ENCODE measurements around the gene CHEK2. TPM values are rescaled to one million over a fixed set of nuclear protein-coding genes. Genes with fewer than 3 reads are reported as not detected.

CHEK2 gene
- total RNA-seq, 4 donors from 2014 or later: 7.1 to 16.0 (median 9.4) TPM

DNA sequence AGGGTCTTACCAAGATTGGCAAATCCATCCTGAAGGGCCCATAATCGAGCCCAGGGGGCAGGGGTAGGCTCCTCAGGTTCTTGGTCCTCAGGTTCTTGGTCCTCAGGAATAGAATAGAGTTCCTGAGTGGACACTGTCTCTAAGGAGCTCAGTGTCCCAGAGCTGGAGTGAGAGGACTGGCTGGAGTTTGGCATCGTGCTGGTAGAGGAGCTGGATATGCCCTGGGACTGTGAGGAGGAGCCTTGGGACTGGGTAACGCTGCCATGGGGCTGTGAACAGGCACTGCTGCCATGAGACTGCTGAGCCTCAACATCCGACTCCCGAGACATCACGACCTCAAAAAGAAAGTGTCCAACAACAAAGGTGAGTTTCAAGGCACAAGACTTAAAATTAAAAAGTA is 7.2 kb downstream of the CHEK2 start:
- Histone ChIP-seq H3K27me3 (no peaks in the 10 kb centered on the region), H3K36me3 (no peaks in the 10 kb centered on the region)

DNA sequence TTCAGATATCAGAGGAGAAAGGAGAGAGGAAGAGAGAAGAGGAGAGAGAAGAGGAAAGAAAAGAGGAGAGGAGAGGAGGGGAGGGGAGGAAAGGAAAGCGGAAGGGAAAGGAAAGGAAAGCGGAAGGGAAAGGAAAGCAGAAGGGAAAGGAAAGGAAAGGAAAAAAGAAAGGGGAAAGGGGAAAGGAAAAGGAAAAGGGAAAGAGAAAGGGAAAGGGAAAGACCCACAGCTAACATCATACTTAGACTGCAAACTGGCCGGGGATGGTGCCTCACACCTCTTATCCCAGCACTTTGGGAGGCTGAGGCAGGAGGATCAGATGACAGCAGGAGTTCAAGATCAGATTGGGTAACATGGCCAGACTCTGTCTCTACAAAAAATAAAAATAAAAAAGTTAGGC is 11.4 kb downstream of the CHEK2 start:
- TF ChIP-seq POLR2A (IDR thresholded peaks at IDR 0.05): no peak
- TF ChIP-seq, protein P1, sequence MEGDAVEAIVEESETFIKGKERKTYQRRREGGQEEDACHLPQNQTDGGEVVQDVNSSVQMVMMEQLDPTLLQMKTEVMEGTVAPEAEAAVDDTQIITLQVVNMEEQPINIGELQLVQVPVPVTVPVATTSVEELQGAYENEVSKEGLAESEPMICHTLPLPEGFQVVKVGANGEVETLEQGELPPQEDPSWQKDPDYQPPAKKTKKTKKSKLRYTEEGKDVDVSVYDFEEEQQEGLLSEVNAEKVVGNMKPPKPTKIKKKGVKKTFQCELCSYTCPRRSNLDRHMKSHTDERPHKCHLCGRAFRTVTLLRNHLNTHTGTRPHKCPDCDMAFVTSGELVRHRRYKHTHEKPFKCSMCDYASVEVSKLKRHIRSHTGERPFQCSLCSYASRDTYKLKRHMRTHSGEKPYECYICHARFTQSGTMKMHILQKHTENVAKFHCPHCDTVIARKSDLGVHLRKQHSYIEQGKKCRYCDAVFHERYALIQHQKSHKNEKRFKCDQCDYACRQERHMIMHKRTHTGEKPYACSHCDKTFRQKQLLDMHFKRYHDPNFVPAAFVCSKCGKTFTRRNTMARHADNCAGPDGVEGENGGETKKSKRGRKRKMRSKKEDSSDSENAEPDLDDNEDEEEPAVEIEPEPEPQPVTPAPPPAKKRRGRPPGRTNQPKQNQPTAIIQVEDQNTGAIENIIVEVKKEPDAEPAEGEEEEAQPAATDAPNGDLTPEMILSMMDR (IDR thresholded peaks at IDR 0.05): no peak
- intact Hi-C loops (cut with DNase I): no loop called here
- peak overlapping the region in 2 of 3 donors; percentile 10 to 40 for H3K27ac ChIP-seq
- WGBS, 2 donors: 96 to 100% methylated on average over 3 of the region's 3 CpGs
- no peaks in the 10 kb centered on the region for H3K27me3 ChIP-seq
- H3K4me3 ChIP-seq (replicated peaks in 1 of 3): no peak overlapping the region
- no peak for DNase-seq
- H3K36me3 ChIP-seq: no peaks in the 10 kb centered on the region
- no peaks in the 10 kb centered on the region for H3K9me3 ChIP-seq
- peaks cover 0 to 5% of the 10 kb centered on the region in 2 donors for H3K4me1 ChIP-seq

More for the DNA sequence above, 7.2 kb downstream of the CHEK2 start:
- 63 to 74% methylated on average over 6 of the region's 6 CpGs for WGBS, 2 donors
- intact Hi-C loops (cut with DNase I): no loop called here
- TF ChIP-seq, protein P1 (IDR thresholded peaks at IDR 0.05): no peak
- no peak for TF ChIP-seq POLR2A (IDR thresholded peaks at IDR 0.05)
- DNase-seq: peak; percentile 49 to 59
- peak overlapping the region; percentile 61 to 79 (median 76) for H3K27ac ChIP-seq
- H3K4me1 ChIP-seq: peaks cover 0 to 5% of the 10 kb centered on the region in 2 donors
- no peak overlapping the region for H3K4me3 ChIP-seq (replicated peaks in 1 of 3)
- no peaks in the 10 kb centered on the region for H3K9me3 ChIP-seq

GRCh38 chr22:28728621-28729313 is 12.9 kb downstream of the CHEK2 start:
- no peak for TF ChIP-seq POLR2A (IDR thresholded peaks at IDR 0.05)
- TF ChIP-seq, protein P1 (IDR thresholded peaks at IDR 0.05): no peak
- 94 to 96% methylated on average over 10 of the region's 10 CpGs for WGBS, 2 donors
- H3K27ac ChIP-seq: no peak overlapping the region
- DNase-seq: no peak
- intact Hi-C loops (cut with DNase I): no loop called here
- no peak overlapping the region for H3K4me3 ChIP-seq (replicated peaks in 1 of 3)
- no peaks in the 10 kb centered on the region for H3K4me1 ChIP-seq
- no peaks in the 10 kb centered on the region for H3K36me3 ChIP-seq
- no peaks in the 10 kb centered on the region for H3K27me3 ChIP-seq
- H3K9me3 ChIP-seq: no peaks in the 10 kb centered on the region

DNA sequence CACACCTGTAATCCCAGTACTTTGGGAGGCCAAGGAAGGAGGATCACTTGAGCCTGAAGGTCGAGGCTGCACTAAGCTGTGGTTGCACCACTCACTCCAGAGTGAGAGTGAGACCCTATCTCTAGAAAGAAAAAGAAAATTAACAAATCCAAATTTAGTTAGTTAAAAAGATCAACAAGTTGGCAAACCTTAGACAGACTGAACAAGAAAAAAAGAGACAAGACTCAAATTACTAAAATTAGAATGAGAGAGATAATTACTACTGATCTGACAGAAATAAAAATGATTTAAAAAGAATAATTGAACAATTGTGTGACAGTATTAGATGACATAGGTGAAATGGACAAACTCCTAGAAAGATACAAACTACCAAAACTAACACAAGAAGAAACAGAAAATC is 13.6 kb downstream of the CHEK2 start:
- intact Hi-C loops (cut with DNase I): no loop called here
- no peaks in the 10 kb centered on the region for H3K9me3 ChIP-seq
- 89 to 100% methylated on average over 1 of the region's 1 CpG for WGBS, 2 donors
- no peak overlapping the region for H3K4me3 ChIP-seq (replicated peaks in 1 of 3)
- TF ChIP-seq, protein P1 (IDR thresholded peaks at IDR 0.05): no peak
- no peak for TF ChIP-seq POLR2A (IDR thresholded peaks at IDR 0.05)
- no peak for DNase-seq
- H3K27ac ChIP-seq: no peak overlapping the region
- H3K4me1 ChIP-seq: no peaks in the 10 kb centered on the region
- no peaks in the 10 kb centered on the region for H3K27me3 ChIP-seq
- no peaks in the 10 kb centered on the region for H3K36me3 ChIP-seq

- H3K4me1 ChIP-seq: peaks cover 0 to 7% of the 10 kb centered on the region in 2 donors
- 98% methylated on average over 3 of the region's 3 CpGs for WGBS, 2 donors
- H3K27me3 ChIP-seq: no peaks in the 10 kb centered on the region
- no peak for DNase-seq
- TF ChIP-seq, protein P1 (IDR thresholded peaks at IDR 0.05): no peak
- TF ChIP-seq POLR2A (IDR thresholded peaks at IDR 0.05): no peak
- intact Hi-C loops (cut with DNase I): no loop called here
- H3K27ac ChIP-seq: no peak overlapping the region
- H3K36me3 ChIP-seq: no peaks in the 10 kb centered on the region
- no peak overlapping the region for H3K4me3 ChIP-seq (replicated peaks in 1 of 3)
- H3K9me3 ChIP-seq: no peaks in the 10 kb centered on the region
These were observed 23.6 kb downstream of the CHEK2 start for GRCh38 chr22:28718044-28718443.
